Kidney glomerular epithelial cell (primary cell): ENCODE data around the gene PDIA4.
A peak's percentile ranks its signal among the peaks of the same experiment; 100 is the strongest.

Experiments
- DNase-seq: peaks from one replicate; lab custom pipeline; 2025; lab: John Stamatoyannopoulos, UW

Gene PDIA4

DNA sequence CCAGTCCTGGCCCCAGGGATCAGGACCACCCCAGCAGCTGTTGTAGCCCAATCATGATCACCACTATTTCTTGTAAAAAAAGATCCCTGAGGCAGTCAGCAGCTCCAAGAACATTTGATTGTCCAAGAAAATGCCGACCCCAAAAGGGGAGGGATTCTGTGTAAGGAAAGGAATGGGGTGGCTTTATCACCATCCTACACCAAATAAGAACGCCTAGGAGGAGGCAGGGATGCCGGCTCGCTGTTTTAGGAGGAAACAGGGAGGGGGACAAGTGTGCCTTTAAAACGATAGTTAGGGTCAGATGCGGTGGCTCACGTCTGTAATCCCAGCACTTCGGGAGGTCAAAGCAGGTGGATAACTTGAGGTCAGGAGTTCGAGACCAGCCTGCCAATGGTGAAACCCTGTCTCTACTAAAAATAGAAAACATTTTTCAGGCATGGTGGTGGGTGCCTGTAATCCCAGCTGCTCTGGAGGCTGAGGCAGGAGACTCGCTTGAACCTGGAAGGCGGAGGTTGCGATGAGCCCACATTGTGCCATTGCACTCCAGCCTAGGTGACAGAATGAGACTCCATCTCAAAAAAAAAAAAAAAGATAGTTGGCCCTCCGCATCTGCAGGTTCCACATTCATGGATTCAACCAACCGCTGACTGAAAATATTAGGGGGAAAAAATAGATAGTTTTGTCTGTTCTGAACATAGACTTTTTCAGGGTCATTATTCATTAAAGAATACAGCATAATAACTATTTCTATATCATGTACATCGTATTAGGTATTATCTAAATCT, 63.6 kb downstream of the PDIA4 start:
- DNase-seq: no peak

DNA sequence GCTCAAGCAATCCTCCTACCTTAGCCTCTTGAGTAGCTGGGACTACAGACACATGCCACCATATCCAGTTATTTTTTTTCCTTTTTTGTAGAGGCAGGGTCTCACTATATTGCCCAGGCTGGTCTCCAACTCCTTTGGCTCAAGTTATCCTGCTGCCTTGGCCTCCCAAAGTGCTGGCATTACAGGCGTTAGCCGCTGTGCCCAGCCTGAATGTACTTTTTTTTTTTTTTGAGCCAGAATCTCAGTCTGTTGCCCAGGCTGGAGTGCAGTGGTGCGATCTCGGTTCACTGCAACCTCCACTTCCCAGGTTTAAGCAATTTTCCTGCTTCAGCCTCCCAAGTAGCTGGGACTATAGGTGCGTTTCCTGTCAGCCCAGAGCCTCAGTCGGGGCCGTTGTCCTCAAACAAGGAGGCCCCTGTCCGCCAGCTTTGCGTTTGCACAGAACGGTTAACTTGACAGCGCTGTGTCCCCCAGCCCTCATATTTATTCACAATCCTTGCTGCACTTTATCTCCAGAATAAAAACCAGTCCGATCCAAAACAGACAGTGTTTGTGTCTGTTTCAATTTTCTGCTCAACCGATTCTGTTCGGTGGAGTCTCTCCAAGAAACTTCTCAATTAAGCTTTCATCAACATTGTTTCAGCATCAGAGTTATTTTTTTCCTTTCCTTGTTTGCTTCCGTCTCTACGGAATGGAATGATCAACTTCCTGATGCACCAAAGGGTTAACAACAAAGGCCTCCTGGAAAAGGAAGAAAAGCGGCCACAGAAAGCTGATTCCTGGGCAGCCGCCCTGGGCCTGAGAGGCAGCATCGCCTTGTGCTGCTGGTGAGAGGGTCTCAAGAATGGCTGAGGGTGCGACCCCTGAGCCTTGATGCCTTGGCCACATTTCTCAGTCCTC, 64.5 kb downstream of the PDIA4 start:
- DNase-seq: no peak

DNA sequence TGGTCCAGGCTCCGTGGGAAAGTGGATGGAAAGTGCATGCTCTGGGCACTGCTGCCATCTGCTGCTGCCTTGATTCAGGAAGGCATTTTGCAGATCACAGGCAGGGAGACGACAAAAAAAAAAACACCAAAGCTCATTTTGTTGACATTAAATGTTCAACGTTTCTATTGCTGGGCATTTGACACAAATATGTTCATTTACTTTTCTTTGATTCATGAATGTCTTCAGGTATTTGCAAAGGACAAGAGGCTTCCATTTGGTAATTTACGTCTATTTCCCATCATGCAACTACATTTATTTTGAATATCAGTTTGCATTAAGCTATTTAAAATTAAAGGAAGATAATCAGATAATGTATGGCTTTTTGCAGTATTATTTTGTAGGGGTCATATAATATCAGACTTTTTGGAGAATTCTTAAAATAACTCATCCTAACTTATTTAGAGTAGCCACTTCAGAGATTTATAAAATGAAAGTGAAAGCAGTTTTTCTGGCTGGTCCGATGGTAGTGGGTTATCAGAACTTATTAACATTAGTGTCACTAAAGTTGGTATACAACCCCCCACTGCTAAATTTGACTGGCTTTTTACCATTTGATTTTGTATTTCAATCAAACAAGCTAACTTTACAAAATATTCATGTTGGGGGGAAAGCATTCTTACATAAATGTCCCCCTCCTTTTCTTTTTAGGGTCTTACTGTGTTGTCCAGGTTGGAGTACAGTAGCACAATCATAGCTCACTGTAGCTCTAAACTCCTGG, 65.3 kb downstream of the PDIA4 start:
- DNase-seq: peak; percentile 81

DNA sequence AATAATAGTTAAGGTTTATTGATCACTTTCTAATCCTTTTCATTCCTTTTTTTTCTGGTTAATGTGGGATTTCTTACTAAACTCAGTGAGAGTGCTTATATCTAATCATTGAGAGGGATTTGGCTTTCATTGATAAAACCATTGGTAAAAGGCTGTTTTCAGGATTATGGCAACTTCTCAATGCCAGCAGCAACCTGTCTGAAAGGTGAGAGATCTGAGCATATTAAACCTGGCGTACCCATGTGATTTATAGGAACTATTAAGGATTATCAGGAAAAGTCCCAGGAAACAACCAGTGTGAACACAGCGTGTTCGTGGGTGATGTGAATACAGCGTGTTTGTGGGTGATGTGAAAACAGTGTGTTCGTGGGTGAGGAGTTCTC, 65.9 kb downstream of the PDIA4 start:
- DNase-seq: no peak

DNA sequence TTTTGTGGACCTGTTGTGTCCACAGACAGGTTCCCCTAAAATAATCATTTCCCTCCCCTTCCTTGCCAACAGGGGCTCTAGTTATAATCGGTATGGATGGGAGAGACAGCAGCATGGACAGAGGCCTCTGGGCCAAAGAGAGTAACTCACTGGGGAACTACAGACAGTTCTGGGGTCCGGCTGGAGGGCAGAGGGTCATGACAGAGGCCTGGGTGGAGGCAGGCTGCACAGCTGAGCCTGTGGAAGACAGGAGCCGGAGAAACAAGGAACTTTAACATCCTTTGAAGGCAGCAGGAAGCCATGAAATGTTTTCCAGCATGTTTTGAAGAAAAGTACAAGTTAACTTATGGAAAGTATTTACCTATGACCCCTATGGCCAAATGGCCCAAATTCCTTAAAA, 68.6 kb downstream of the PDIA4 start:
- DNase-seq: no peak

DNA sequence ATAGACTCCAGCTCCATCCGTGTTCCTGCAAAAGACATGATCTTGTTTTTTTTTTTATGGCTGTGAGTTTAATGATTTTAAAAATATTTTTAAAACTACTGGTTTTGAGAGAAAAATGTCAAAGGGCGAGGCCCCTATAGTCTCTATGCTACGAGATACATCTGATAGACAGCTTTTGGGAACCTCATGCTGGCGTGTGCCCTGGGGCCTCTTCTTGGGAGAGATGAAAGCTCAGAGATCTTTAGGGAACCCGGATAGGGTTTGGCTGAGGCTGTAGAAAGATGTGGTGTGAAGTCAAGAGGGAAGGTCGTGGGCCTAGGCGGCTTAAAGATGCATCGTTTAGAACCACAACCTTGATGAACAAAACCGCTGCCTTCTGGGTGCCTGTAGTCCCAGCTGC, 70.2 kb downstream of the PDIA4 start:
- DNase-seq: no peak

DNA sequence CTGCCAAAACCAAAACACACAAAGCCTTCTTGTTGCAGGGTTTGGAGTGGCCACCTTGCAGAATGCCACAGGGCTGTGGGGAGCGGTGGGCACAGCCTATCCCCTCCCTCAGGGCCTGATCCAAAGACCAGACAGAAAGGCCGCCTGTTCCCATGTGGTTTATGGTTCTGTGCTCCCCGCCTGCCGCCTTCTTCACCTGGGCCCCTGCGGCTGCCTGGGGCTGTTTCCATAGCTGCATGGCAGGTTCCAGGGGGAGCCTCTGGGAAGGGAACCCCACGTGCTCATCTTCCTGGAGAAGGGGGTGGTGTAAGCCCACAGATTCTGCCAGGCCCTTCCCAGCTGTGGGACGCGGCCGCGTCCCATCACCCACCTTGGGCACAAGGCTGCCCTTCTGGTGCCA, 73.5 kb downstream of the PDIA4 start:
- DNase-seq: no peak

DNA sequence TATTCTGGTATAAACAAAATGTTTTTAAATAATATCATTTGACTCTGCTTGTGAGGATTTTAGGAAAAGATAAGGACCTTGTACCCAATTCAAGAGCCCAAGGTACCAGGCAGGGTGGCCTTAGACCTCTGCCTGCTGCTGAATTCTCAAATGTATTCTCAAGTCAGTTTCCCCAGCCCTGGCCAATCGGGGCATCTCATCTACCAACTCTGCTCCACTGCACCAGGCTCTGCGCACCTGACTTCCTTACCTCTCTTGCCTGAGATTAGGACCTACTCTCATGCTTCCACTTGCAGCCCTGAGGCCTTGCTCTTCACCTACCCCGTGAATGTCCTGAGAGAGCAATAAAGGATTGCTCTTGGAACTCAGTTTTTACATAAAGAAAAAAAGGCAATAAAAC, 74.6 kb downstream of the PDIA4 start:
- DNase-seq: no peak
